ENCODE data around the gene BRIX1. TPM values are rescaled to one million over a fixed set of nuclear protein-coding genes. Genes with fewer than 3 reads are reported as not detected.

The BRIX1 gene
- total and polyA plus RNA-seq, 10 donors: 17.8 to 28.3 (median 22.1) TPM

- intact Hi-C loops (cut with DNase I; ENCODE audit: low total_unique reads): no loop called here
- H3K4me1 ChIP-seq: peaks cover 0 to 11% (median 6%) of the 10 kb centered on the region in 6 donors
- no peak overlapping the region for H3K27ac ChIP-seq
- no peaks in the 10 kb centered on the region for H3K27me3 ChIP-seq (replicated peaks in 1 of 7)
- peaks cover 2 to 85% (median 73%) of the 10 kb centered on the region in 6 donors for H3K36me3 ChIP-seq
- no peak overlapping the region for H3K4me3 ChIP-seq
- TF ChIP-seq CTCF (IDR thresholded peaks at IDR 0.05 in 8 of 11, conservative IDR thresholded peaks at IDR 0.05 in 3 of 11): no peak
- TF ChIP-seq POLR2A (IDR thresholded peaks at IDR 0.05): no peak
- no peak for TF ChIP-seq POLR2AphosphoS5 (IDR thresholded peaks at IDR 0.05)
- H3K9me3 ChIP-seq: no peaks in the 10 kb centered on the region
- 62 to 73% (median 66%) methylated on average over 3 of the region's 3 CpGs for WGBS, 5 donors
- no peak for DNase-seq
Measured at GRCh38 chr5:34923694-34924461, 8.4 kb downstream of the BRIX1 start.

GRCh38 chr5:34924462-34924765 is 8.9 kb downstream of the BRIX1 start:
- no peak overlapping the region for H3K4me3 ChIP-seq
- intact Hi-C loops (cut with DNase I; ENCODE audit: low total_unique reads): no loop called here
- no peaks in the 10 kb centered on the region for H3K9me3 ChIP-seq
- H3K4me1 ChIP-seq: peaks cover 0 to 13% (median 7%) of the 10 kb centered on the region in 6 donors
- no peak for DNase-seq
- H3K27ac ChIP-seq: no peak overlapping the region
- no peak for TF ChIP-seq POLR2AphosphoS5 (IDR thresholded peaks at IDR 0.05)
- TF ChIP-seq POLR2A (IDR thresholded peaks at IDR 0.05): no peak
- TF ChIP-seq CTCF (IDR thresholded peaks at IDR 0.05 in 8 of 11, conservative IDR thresholded peaks at IDR 0.05 in 3 of 11): no peak
- H3K36me3 ChIP-seq: peaks cover 2 to 80% (median 68%) of the 10 kb centered on the region in 6 donors
- no peaks in the 10 kb centered on the region for H3K27me3 ChIP-seq (replicated peaks in 1 of 7)

- WGBS, 5 donors: 80 to 93% (median 91%) methylated on average over 3 of the region's 3 CpGs
- Histone ChIP-seq H3K27ac (no peak overlapping the region), H3K4me1 (peaks cover 10 to 27% (median 21%) of the 10 kb centered on the region in 6 donors), H3K36me3 (peaks cover 2 to 60% (median 51%) of the 10 kb centered on the region in 6 donors), H3K9me3 (no peaks in the 10 kb centered on the region), H3K4me3 (no peak overlapping the region), H3K27me3 (replicated peaks in 1 of 7) (no peaks in the 10 kb centered on the region)
- intact Hi-C loops (cut with DNase I; ENCODE audit: low total_unique reads): no loop called here
- DNase-seq: no peak
- TF ChIP-seq POLR2A (IDR thresholded peaks at IDR 0.05) (no peak), POLR2AphosphoS5 (IDR thresholded peaks at IDR 0.05) (no peak), CTCF (IDR thresholded peaks at IDR 0.05 in 8 of 11, conservative IDR thresholded peaks at IDR 0.05 in 3 of 11) (no peak)
Measured at GRCh38 chr5:34926318-34926888, 10.9 kb downstream of the BRIX1 start.

- Histone ChIP-seq H3K4me1 (peaks cover 10 to 41% (median 32%) of the 10 kb centered on the region in 6 donors), H3K36me3 (peaks cover 2 to 46% (median 39%) of the 10 kb centered on the region in 6 donors), H3K4me3 (no peak overlapping the region), H3K27me3 (replicated peaks in 1 of 7) (no peaks in the 10 kb centered on the region), H3K27ac (no peak overlapping the region), H3K9me3 (no peaks in the 10 kb centered on the region)
- WGBS, 5 donors: 86 to 98% (median 94%) methylated on average over 5 of the region's 5 CpGs
- TF ChIP-seq CTCF (IDR thresholded peaks at IDR 0.05 in 8 of 11, conservative IDR thresholded peaks at IDR 0.05 in 3 of 11): no peak
- no peak for TF ChIP-seq POLR2AphosphoS5 (IDR thresholded peaks at IDR 0.05)
- TF ChIP-seq POLR2A (IDR thresholded peaks at IDR 0.05): no peak
- intact Hi-C loops (cut with DNase I; ENCODE audit: low total_unique reads): no loop called here
- no peak for DNase-seq
Measured at GRCh38 chr5:34927785-34928184, 12.3 kb downstream of the BRIX1 start.
